Kidney tubule cell (primary cell): ENCODE data around the gene THSD7A.

Source experiments
- DNase-seq: peaks from one replicate; pipeline ENCODE4 v3.0.0-alpha.2; 2018; ENCODE audit warnings: low spot score

Gene THSD7A

GRCh38 chr7:11513460-11513859 lies 318.5 kb downstream of the THSD7A start:
- DNase-seq = no peak

- no peak for DNase-seq
Measured at GRCh38 chr7:11507929-11508328, 324.1 kb downstream of the THSD7A start.

- no peak for DNase-seq
Measured at GRCh38 chr7:11506417-11506816, 325.6 kb downstream of the THSD7A start.

- DNase-seq = no peak
Measured at GRCh38 chr7:11505471-11505985, 326.5 kb downstream of the THSD7A start.

GRCh38 chr7:11492307-11492706 lies 339.7 kb downstream of the THSD7A start:
- DNase-seq = no peak

- DNase-seq = no peak
Measured at GRCh38 chr7:11491811-11492210, 340.2 kb downstream of the THSD7A start.

DNA sequence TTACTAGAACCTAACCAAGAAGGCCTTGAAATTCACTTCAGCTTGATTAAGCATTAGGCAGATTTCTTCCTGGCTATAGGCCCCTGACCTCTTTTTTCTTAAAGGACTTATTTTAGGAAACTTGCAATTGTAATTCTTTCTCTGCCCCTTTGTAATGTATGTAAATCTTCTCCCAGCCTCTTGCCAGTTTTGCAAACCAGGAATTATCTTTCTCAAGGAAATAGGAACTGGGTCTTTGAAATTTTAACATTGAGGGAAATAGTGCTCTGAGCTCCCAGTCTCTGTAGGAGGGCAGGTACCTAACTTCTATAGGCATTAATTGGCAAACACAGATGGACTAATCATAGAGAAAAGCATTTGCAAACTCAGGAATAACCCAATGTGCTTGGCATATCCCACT lies 342.7 kb downstream of the THSD7A start:
- DNase-seq = no peak

GRCh38 chr7:11486271-11486670 lies 345.7 kb downstream of the THSD7A start:
- DNase-seq = no peak

- no peak for DNase-seq
Measured at GRCh38 chr7:11485636-11486035, 346.4 kb downstream of the THSD7A start.

DNA sequence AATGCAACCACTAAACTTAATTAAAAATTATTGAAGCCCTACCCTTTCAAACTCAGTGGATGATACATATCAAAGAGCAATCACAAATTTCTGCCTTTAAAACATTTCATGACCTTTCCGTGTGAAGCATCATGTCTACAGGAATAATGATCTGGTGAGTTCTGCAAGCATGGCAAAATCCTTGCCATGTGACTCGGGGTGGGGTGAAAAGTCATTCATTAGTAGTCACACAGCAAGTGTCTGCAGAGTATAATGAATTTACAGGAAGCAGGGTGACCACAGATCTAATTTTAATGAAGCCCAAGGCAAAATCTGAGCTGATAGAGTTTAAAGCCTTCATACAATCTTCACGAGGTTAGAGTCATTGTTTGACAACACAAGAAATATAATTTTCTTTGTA lies 351.9 kb downstream of the THSD7A start:
- DNase-seq = no peak

DNA sequence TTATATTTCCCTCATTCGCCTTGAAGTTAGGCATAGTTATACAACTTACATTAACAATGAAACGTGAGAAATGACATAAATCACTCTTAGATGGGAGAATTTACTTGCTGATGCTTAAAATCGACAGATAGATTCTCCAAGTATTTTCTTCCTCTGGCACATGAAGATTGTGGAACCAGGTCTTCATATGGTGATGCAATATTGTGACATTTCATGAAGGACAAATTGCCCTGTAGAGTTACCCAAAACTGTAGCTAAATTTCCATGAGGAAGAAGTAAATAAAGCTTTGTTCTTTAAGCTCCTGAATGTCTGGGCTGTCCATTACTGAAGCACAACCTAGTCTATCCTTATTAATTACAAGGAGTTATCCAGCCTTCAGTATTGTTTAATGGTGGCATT lies 353.1 kb downstream of the THSD7A start:
- no peak for DNase-seq

DNA sequence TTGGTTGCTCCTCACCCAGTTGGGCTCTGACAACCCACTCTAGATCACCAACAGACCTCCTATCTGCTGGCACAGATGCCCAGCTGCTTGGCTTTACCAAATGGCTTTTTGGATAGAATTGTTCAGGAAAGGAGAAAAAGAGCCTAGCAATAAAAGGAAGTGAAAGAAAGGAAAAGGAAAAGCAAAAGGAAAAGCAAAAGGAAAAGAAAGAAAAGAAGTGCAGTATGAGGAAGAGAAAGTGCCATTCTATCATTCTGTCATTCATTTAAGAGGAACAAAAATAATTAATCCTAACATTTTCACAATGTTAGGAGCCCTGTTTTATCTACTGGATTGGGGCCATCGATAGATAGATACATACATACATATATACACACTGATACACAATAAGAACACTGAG lies 353.6 kb downstream of the THSD7A start:
- no peak for DNase-seq

DNA sequence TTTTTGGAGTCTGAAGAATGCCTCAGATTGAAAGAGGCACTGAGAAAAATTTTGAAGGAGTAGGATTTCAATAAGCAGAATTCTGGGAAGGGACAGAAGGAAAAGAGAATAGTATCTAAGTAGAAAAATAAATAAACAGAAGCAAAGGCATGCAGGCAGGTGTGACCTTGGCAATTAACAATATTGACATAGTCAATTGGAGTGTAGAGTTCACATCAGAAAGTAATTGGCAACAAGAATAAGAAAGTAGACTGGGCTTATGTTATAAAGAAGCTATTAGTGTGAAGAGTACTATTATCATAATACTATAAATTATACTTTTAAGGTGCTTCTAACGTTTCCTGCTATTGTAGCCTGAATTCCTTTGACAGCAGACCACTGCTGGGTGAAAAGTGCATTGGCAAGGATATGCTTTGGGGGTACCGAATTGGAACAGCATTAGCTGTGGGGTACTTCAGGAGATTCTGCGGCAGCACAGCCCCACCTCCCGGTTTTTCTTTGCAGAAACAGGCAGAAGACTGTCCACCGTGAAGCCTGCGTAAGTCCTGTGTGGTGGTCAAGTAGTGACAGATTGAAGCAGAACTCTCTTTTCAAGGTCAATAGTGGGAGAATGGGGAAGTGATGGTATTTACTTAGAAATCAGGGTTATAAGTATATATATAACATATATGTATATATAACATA lies 357.0 kb downstream of the THSD7A start:
- DNase-seq = no peak

GRCh38 chr7:11473807-11474424 lies 358.1 kb downstream of the THSD7A start:
- no peak for DNase-seq

- DNase-seq = no peak
Measured at GRCh38 chr7:11473220-11473619, 358.8 kb downstream of the THSD7A start.

GRCh38 chr7:11472646-11473045 lies 359.4 kb downstream of the THSD7A start:
- DNase-seq = no peak

- no peak for DNase-seq
Measured at GRCh38 chr7:11471255-11471654, 360.7 kb downstream of the THSD7A start.

GRCh38 chr7:11469028-11469745 lies 362.8 kb downstream of the THSD7A start:
- no peak for DNase-seq

GRCh38 chr7:11466517-11467105 lies 365.4 kb downstream of the THSD7A start:
- DNase-seq = no peak

- DNase-seq = no peak
Measured at GRCh38 chr7:11464624-11465023, 367.4 kb downstream of the THSD7A start.

DNA sequence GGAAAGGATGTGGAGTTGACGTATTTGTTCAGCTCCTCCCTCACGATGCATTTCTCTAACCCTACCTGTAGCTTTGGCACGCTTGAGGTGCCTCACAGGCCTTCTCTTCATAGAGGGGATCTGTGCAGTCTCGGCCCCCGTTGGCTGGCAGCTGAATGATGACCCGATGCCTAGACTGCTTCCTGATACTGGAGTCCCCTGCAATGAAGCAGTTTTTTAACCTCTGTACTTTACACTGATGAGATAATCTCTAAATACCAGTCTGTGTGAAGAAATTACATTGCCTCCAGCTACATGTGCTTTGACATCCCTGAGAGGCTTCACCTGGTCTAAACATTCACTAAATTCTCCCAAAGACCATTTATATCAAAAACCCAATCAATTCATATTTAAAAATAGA lies 370.1 kb downstream of the THSD7A start:
- no peak for DNase-seq

DNA sequence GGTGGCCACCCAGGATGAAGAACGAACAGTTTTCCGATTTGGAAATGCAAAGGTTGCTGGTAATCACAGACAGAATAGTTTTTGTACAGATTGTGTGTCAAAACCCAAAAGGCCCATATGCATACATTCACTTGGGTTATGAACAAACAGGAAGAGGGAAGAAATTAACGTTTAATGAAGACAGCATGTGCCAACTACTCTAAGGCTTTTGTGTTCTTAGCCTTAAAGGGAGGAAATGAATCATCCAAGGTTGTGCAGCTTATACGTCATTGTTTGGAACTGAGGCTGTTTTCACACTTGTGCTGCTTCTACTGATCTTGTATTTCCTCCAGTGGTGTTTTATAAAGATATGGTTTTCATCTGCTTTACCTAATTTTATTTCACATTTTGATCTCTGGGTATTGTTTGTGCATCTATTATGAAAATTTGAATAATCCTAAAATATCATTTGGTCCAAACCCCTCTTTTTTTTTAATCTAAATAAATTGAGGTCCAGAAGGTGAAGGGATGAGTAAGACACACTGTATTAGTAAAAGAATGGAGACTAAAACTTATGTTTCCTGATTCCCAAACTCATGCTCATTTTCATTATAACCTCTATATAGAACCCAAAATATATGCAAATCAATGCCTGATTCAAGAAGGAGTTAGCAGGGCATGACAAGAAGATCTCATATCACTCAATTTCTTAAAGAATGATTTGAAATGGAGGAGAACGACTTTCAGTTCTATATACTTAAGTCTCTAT lies 373.1 kb downstream of the THSD7A start:
- DNase-seq = peak; percentile 76
